Kidney (tissue), 14 donors: ENCODE results near the gene PTPRF. TPM values are rescaled to one million over a fixed set of nuclear protein-coding genes. Genes with fewer than 3 reads are reported as not detected.

Experiments used
- DNase-seq, 5 donors: peaks; one replicate each; pipeline ENCODE4 v3.0.0-alpha.2; 2013 to 2020
- FAIRE-seq: peaks from 2 replicates; lab custom pipeline; 2012; peaks lifted over from hg19 to GRCh38; lab: Jason Lieb, UNC
- H3K27ac ChIP-seq, 2 donors: one replicate each; pipeline ENCODE4 v1.7.0; 2013; ENCODE audit warnings: low read depth in 2 of 2, low read length in 2 of 2, inconsistent platforms in 1 of 2
- H3K27me3 ChIP-seq: one replicate; pipeline ENCODE4 v1.7.1; 2013; ENCODE audit warnings: low read length, inconsistent platforms; ENCODE audit not compliant: control insufficient read depth, insufficient read depth
- H3K36me3 ChIP-seq, 3 donors: one replicate each; pipeline versions ENCODE4 v1.7.0 to v1.7.1; 2013; ENCODE audit warnings: low read length in 3 of 3, control low read depth in 1 of 3, inconsistent platforms in 1 of 3; ENCODE audit not compliant: insufficient read depth in 3 of 3, control insufficient read depth in 2 of 3
- H3K4me1 ChIP-seq, 3 donors: one replicate each; pipeline versions ENCODE4 v1.7.0 to v1.7.1; 2013; ENCODE audit warnings: low read length in 3 of 3, inconsistent platforms in 1 of 3, low read depth in 1 of 3; ENCODE audit not compliant: control insufficient read depth in 2 of 3, insufficient read depth in 2 of 3
- H3K4me3 ChIP-seq, 3 donors: one replicate each; pipeline versions ENCODE4 v1.7.0 to v1.8.1; 2013; ENCODE audit warnings: low read length in 3 of 3, control low read depth in 1 of 3, inconsistent platforms in 1 of 3
- H3K9ac ChIP-seq, 3 donors: one replicate each; pipeline versions ENCODE4 v1.7.0 to v1.7.1; 2013; ENCODE audit warnings: low read length in 3 of 3, control low read depth in 1 of 3, inconsistent platforms in 1 of 3
- H3K9me3 ChIP-seq, 3 donors: one replicate each; pipeline versions ENCODE4 v1.7.0 to v1.7.1; 2013; ENCODE audit warnings: low read length in 3 of 3, control low read depth in 1 of 3, inconsistent platforms in 1 of 3; ENCODE audit not compliant: control insufficient read depth in 2 of 3, insufficient read depth in 1 of 3
- CTCF ChIP-seq: IDR thresholded peaks from 3 replicates; pipeline ENCODE4 v1.5.1; 2012; ENCODE audit warnings: mild to moderate bottlenecking, moderate library complexity, borderline replicate concordance; ENCODE audit not compliant: insufficient read depth; ENCODE audit errors: extremely low read depth
- intact Hi-C: fragments of 100-400 bp; cut with DNase I; formaldehyde crosslinking; loops from one replicate; pipeline ENCODE4 v1.11.1; 2022
- polyA plus RNA-seq: library from polyadenylated mRNA; stranded (reverse); fragments of 350-450 nt; fragmentation: Illumina TruSeq; extraction: RNeasy Lipid Tissue Mini Kit (QIAGEN cat#74804); gene quantifications from one replicate; pipeline ENCODE4 v1.2.3, GENCODE V29; 2014; ENCODE audit warnings: low read depth, low replicate concordance; ENCODE audit not compliant: insufficient read depth
- total RNA-seq: library from RNA; stranded (reverse); fragmentation: NEBNext Ultra II Directional; extraction: Animal tissue kit (Norgen Biotek cat#: 25700); gene quantifications from one replicate; pipeline ENCODE4 v1.2.1, GENCODE V29; 2021
- donor health status: control.
- donor health status: control.
- donor health status: control.
- donor health status: control.
- donor health status: control.
- donor health status: DM: yes; HTN: yes; CAD: no.
- donor health status: Normal renal cell carcinoma (clear cell type).

The PTPRF gene
- total and polyA plus RNA-seq, 2 donors from 2014 or later = 39.5 to 197 TPM

- no peaks in the 10 kb centered on the region for H3K9me3 ChIP-seq
- no peak overlapping the region for H3K27ac ChIP-seq
- no peaks in the 10 kb centered on the region for H3K27me3 ChIP-seq
- H3K36me3 ChIP-seq = peaks cover 2 to 9% (median 3%) of the 10 kb centered on the region in 3 donors
- no peak for FAIRE-seq
- intact Hi-C loops = no loop called here
- H3K9ac ChIP-seq = no peak overlapping the region
- peaks cover 0 to 3% (median 0%) of the 10 kb centered on the region in 3 donors for H3K4me1 ChIP-seq
- TF ChIP-seq CTCF = no peak
- peak in 1 of 5 donors; percentile 25 for DNase-seq
- no peak overlapping the region for H3K4me3 ChIP-seq
Measured at GRCh38 chr1:43592051-43592665, 61.5 kb downstream of the PTPRF start.

- H3K36me3 ChIP-seq = peaks cover 3 to 12% (median 4%) of the 10 kb centered on the region in 3 donors
- no peaks in the 10 kb centered on the region for H3K9me3 ChIP-seq
- intact Hi-C loops = no loop called here
- no peak for DNase-seq
- H3K4me1 ChIP-seq = peaks cover 0 to 3% (median 0%) of the 10 kb centered on the region in 3 donors
- H3K4me3 ChIP-seq = no peak overlapping the region
- no peak for FAIRE-seq
- H3K27me3 ChIP-seq = no peaks in the 10 kb centered on the region
- TF ChIP-seq CTCF = no peak
- H3K27ac ChIP-seq = no peak overlapping the region
- no peak overlapping the region for H3K9ac ChIP-seq
Measured at GRCh38 chr1:43592974-43593683, 62.4 kb downstream of the PTPRF start.

GRCh38 chr1:43596579-43596978 lies 65.9 kb downstream of the PTPRF start:
- TF ChIP-seq CTCF = no peak
- Histone ChIP-seq H3K27ac (no peak overlapping the region), H3K36me3 (peaks cover 3 to 16% (median 4%) of the 10 kb centered on the region in 3 donors), H3K27me3 (no peaks in the 10 kb centered on the region), H3K4me3 (no peak overlapping the region), H3K4me1 (peaks cover 0 to 3% (median 0%) of the 10 kb centered on the region in 3 donors), H3K9ac (no peak overlapping the region), H3K9me3 (no peaks in the 10 kb centered on the region)
- FAIRE-seq (no peak), DNase-seq (no peak)
- intact Hi-C loops = no loop called here
